ENCODE results near the gene PRPF4.

- TF ChIP-seq CTCF (IDR thresholded peaks at IDR 0.05) (no peak), EP300 (IDR thresholded peaks at IDR 0.05; ENCODE audit: low read depth) (no peak), POLR2A (IDR thresholded peaks at IDR 0.05) (no peak)
These were observed 27.8 kb upstream of the PRPF4 start for GRCh38 chr9:113247640-113248039.
